Measurements from ENCODE around the gene DCHS1. TPM values are rescaled to one million over a fixed set of nuclear protein-coding genes. Genes with fewer than 3 reads are reported as not detected.

The DCHS1 gene
- total and polyA plus RNA-seq, 9 of the 15 experiments (the other 6 are each of a cell fraction or from before 2014, with no cell fraction given): 0.04 to 0.49 (median 0.14) TPM; not detected in 2

DNA sequence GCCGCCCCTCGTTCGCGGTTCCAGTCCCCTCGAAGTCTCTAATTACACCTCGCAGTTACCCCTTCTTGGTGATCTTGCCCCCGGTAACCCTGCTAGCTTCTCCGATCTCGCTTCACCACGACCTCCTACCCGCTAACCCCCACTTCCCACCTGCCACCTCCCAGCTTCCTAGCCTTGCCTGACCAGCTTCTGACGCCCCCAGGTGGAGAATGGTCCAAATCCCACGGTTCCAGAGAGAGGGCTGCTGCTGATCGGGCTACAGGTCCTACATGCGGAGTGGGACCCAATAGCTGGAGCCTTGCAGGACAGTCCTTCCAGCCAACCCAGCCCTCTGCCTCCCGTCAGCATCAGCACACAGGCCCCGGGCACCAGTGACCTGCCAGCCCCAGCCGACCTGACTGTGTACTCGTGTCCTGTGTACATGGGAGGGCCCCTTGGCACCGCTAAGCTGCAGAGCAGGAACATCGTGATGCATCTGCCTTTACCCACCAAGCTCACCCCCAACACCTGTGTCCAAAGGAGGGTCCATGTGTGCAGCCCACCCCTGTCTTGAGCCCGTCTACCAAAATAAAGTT, 84.1 kb downstream of the DCHS1 start:
- no peak overlapping the region for H3K4me2 ChIP-seq (ENCODE audit: insufficient read depth, low read length)
- TF ChIP-seq KAT7 (CRISPR knock-in tag; IDR thresholded peaks at IDR 0.05; ENCODE audit: borderline replicate concordance) (no peak), SAP30 (IDR thresholded peaks at IDR 0.05; ENCODE audit: borderline replicate concordance, insufficient read depth, low read depth, low read length, poor library complexity, severe bottlenecking) (no peak), ZNF143 (CRISPR knock-in tag; IDR thresholded peaks at IDR 0.05) (no peak), KDM5B (IDR thresholded peaks at IDR 0.05; ENCODE audit: insufficient replicate concordance, low read depth, low read length) (no peak), MAZ (CRISPR knock-in tag; conservative IDR thresholded peaks at IDR 0.05 in 1 of 2, IDR thresholded peaks at IDR 0.05 in 1 of 2) (no peak), NR3C1 (CRISPR knock-in tag; IDR thresholded peaks at IDR 0.05) (no peak), TAF1 (IDR thresholded peaks at IDR 0.05; ENCODE audit: control insufficient read depth, extremely low read depth, insufficient read depth, low read length, severe bottlenecking) (no peak), KDM2B (CRISPR knock-in tag; IDR thresholded peaks at IDR 0.05) (no peak), WHSC1 (IDR thresholded peaks at IDR 0.05; ENCODE audit: low read length) (no peak), ZNF133 (CRISPR knock-in tag; IDR thresholded peaks at IDR 0.05) (no peak), TAF9B (IDR thresholded peaks at IDR 0.05; ENCODE audit: partially characterized antibody) (no peak), GABPB1 (CRISPR knock-in tag; IDR thresholded peaks at IDR 0.05) (no peak), ZNF347 (CRISPR knock-in tag; IDR thresholded peaks at IDR 0.05; ENCODE audit: low read depth) (no peak)
- TF ChIP-seq, protein P1, sequence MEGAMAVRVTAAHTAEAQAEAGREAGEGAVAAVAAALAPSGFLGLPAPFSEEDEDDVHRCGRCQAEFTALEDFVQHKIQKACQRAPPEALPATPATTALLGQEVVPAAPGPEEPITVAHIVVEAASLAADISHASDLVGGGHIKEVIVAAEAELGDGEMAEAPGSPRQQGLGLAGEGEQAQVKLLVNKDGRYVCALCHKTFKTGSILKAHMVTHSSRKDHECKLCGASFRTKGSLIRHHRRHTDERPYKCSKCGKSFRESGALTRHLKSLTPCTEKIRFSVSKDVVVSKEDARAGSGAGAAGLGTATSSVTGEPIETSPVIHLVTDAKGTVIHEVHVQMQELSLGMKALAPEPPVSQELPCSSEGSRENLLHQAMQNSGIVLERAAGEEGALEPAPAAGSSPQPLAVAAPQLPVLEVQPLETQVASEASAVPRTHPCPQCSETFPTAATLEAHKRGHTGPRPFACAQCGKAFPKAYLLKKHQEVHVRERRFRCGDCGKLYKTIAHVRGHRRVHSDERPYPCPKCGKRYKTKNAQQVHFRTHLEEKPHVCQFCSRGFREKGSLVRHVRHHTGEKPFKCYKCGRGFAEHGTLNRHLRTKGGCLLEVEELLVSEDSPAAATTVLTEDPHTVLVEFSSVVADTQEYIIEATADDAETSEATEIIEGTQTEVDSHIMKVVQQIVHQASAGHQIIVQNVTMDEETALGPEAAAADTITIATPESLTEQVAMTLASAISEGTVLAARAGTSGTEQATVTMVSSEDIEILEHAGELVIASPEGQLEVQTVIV (CRISPR knock-in tag; IDR thresholded peaks at IDR 0.05; ENCODE audit: borderline replicate concordance): no peak
- TF ChIP-seq, protein P2, sequence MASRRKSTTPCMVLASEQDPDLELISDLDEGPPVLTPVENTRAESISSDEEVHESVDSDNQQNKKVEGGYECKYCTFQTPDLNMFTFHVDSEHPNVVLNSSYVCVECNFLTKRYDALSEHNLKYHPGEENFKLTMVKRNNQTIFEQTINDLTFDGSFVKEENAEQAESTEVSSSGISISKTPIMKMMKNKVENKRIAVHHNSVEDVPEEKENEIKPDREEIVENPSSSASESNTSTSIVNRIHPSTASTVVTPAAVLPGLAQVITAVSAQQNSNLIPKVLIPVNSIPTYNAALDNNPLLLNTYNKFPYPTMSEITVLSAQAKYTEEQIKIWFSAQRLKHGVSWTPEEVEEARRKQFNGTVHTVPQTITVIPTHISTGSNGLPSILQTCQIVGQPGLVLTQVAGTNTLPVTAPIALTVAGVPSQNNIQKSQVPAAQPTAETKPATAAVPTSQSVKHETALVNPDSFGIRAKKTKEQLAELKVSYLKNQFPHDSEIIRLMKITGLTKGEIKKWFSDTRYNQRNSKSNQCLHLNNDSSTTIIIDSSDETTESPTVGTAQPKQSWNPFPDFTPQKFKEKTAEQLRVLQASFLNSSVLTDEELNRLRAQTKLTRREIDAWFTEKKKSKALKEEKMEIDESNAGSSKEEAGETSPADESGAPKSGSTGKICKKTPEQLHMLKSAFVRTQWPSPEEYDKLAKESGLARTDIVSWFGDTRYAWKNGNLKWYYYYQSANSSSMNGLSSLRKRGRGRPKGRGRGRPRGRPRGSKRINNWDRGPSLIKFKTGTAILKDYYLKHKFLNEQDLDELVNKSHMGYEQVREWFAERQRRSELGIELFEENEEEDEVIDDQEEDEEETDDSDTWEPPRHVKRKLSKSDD (conservative IDR thresholded peaks at IDR 0.05; ENCODE audit: low read length): no peak
- TF ChIP-seq, protein P3, sequence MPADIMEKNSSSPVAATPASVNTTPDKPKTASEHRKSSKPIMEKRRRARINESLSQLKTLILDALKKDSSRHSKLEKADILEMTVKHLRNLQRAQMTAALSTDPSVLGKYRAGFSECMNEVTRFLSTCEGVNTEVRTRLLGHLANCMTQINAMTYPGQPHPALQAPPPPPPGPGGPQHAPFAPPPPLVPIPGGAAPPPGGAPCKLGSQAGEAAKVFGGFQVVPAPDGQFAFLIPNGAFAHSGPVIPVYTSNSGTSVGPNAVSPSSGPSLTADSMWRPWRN (IDR thresholded peaks at IDR 0.05; ENCODE audit: low read depth): no peak
- BruUV-seq (replicated peaks): no TSS peak
- H3K79me2 ChIP-seq (ENCODE audit: control insufficient read depth, insufficient read depth, low read length): no peaks in the 10 kb centered on the region
- ChIA-PET CTCF (ENCODE audit: low intra/inter-chr PET ratio) (no interaction called here), POLR2A (interaction anchor here (1.1 kb wide), 1 partner anchor 40 kb away, joined by 3 read pairs; the partner anchor contains the start of gene TAF10)
- peaks cover 30 to 45% of the 10 kb centered on the region in 2 experiments for H3K4me1 ChIP-seq (replicated peaks in 1 of 2; ENCODE audit: control insufficient read depth in 2 of 2, insufficient read depth in 2 of 2, low read length in 2 of 2)
- in situ Hi-C loops (cut with MboI) (no loop called here), intact Hi-C loops (cut with micrococcal nuclease) (no loop called here)
- H4K20me1 ChIP-seq (replicated peaks; ENCODE audit: control insufficient read depth, insufficient read depth, low read length): no peaks in the 10 kb centered on the region
- no peak overlapping the region for H3K4me3 ChIP-seq
- H3K36me3 ChIP-seq (ENCODE audit: control insufficient read depth, insufficient read depth, low read length): no peaks in the 10 kb centered on the region
- H3K9me1 ChIP-seq (ENCODE audit: control insufficient read depth, insufficient read depth, low read length): peaks cover 8% of the 10 kb centered on the region
- H2AFZ ChIP-seq (ENCODE audit: low read depth, low read length): no peak overlapping the region
- H3K27me3 ChIP-seq (ENCODE audit: control insufficient read depth in 2 of 2, insufficient read depth in 2 of 2, low read length in 2 of 2): no peaks in the 10 kb centered on the region
- no peaks in the 10 kb centered on the region for H3K9me3 ChIP-seq (replicated peaks; ENCODE audit: control insufficient read depth, insufficient read depth, low read depth, low read length)
- no peak overlapping the region; a peak in 1 of 4 replicates for H3K9ac ChIP-seq (ENCODE audit: insufficient read depth in 1 of 2, low read depth in 2 of 2, low read length in 2 of 2)
- ATAC-seq (no peak), FAIRE-seq (no peak), DNase-seq (ENCODE audit: extremely low read depth in 1 of 4, low spot score in 3 of 4) (no peak)
- no peak overlapping the region for H3K27ac ChIP-seq (ENCODE audit: extremely low read depth, low read depth, low read length)
- WGBS (ENCODE audit: insufficient coverage, low coverage, missing lambda C conversion rate): 91% methylated on average over 17 of the region's 22 CpGs

Measured in K562 (cell line).